HG02763 (cell line): ENCODE results near the gene NAA60.

Experiments
- ATAC-seq: cut with Tn5 transposase; IDR thresholded peaks from one replicate; pipeline ENCODE4 v1.9.1; 2021; ENCODE audit warnings: mild to moderate bottlenecking, moderate library complexity; ENCODE audit not compliant: unreplicated experiment

Gene NAA60

DNA sequence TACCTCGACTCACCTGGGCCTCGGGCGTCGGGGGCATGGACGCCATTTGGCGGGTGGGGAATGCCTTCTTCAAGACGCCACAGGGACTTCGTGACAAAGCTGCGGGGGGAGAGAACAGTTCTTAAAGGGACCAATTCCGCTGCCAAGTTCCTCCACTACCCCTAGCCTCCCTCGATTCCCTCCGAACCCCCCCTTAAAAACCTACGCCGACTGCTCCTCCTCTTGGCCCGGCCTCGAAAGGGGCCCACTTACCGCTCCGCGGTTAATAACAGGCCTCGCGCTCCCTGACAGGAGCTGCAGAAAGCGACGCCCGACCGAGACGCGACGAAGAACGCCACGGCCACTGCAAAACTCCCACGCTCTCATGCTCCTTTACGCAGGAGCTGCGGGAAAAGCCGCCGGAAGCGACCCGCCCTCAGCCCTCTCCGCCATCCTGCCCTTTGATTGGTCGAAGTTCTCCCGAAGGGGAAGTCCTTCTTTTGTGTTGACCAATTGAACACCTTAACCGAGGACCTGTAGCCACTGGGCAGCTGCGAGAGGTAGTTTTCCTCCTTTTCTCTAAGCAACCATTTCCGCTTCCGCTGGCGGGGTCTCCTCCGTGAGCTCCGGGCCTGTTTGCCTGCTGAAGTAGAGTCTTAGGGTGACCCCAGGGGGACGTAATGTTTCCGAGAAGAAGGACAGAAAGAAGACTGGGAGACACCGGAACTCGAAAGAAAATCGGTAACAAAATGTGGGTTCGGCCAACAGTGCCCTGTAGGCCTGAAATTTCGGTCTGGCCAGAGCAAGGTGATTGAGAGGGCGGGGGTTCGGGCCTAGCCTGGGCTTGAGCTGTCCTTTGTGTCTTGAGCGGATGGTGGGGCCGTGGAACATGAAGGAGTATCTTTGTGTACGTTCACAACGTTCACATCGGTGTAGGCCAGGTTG is at the start of gene NAA60, which contains the start of gene ZNF597:
TSS of gene NAA60 (plus strand) at position 573 of the 924 bp plus-strand sequence. CDS start 32,548 bp downstream, outside the sequence.
TSS of gene ZNF597 (minus strand) at position 397 of the 924 bp plus-strand sequence. CDS start at position 46, 351 bp downstream.
- ATAC-seq = peak; percentile 81

DNA sequence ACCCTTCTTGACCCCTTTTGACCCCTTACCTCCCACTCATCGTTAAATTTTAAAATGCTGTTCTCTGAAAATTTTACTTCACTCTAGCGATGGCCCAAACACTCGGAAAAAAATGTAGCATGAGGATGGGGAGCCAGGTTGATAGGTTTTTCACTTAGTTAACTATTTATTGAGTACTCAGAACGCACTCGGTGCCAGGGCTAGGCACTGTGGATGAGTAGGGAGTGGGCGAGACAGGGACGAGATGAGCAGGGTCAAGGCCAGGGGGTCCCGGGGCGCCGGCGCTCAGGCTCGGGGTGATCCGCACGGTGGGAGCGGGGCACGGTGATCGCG is 43.1 kb upstream of the NAA60 start:
- no peak for ATAC-seq

DNA sequence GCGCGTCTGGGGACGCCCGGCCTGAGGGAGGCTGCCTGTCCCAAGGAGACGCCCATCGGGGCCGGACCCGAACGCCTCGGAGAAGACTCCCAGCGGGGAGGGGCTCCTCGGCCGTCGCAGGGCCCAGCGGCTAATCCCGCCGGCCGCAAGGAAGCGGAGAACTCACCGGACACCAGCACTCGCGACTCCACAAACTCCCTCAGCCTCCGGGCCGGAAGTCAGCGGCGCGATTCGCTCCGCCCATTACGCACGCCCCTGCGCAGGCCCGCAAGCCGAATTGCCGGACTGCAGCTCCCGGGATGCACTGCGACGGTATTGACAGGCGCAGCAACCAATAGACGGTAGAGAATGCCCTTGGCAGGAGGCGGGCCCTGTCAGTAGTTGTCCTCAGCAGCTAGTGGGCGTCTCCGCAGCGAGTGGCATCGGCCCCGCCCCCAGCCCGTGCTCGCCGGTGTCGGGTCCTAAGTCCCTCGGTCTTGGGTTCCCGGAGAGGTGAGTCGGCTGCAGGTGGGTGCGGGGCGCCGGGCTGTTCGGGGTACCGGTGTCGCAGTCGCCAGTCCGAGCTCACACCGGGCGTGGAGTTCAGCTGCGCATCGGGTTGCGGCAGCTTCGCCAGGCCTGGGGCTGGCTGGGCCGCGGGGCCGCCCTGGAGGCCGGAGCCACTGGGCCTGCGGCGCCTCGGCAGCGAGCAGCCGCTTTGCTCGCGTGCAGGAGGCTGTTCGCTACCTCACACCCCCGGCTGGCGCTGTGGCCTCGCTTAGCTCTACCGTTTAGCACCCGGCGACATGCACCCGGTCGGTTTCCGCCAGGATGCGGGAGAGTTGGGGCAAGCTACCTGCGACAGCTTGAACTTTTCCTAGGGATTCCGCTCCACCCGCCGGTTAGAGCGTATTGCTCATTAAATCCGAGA is 42.4 kb upstream of the NAA60 start, which contains the start of the genes ZNF174 and ZSCAN32:
TSS of gene ZNF174 (plus strand) at position 437 of the 910 bp plus-strand sequence. CDS start 790 bp downstream, outside the sequence.
TSS of gene ZSCAN32 (minus strand) at position 226 of the 910 bp plus-strand sequence. CDS start 3,447 bp downstream, outside the sequence.
- ATAC-seq = peak; percentile 98

GRCh38 chr16:3401719-3402397 is 41.6 kb upstream of the NAA60 start:
- no peak for ATAC-seq

GRCh38 chr16:3408561-3409197 is 34.8 kb upstream of the NAA60 start:
- ATAC-seq = no peak

DNA sequence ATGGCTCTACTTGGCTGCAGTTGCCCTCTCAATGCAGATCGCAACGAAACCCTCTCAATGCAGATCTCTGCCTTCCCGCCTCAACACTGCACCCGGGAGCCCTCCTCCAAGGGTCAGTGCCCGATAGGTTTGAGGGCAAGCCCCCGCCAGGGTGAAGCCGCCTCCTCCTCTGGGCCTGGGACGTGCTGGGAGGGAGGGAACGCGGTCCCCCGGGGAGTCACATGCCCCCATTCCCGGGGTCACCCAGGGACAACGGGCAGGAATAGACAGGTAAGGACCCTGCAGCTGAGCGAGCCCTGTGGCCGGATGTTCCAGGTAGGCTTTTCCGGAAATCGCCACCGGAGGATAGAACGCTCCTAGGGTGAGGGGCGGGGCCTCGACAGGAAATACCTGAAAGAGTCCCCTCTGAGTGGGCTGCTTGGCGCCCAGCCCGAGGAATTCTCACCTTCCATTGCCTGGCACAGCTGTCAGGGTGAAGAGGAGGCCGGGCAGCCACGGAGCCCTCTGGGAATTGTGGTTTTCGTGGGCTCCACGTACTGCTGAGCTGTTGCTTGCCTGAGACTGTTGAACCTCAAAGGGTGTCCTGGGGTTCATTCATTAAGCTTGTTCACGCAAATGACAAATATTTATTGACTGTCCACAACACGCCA is 29.6 kb upstream of the NAA60 start:
- ATAC-seq = no peak

GRCh38 chr16:3431779-3432219 is 11.7 kb upstream of the NAA60 start:
- no peak for ATAC-seq

DNA sequence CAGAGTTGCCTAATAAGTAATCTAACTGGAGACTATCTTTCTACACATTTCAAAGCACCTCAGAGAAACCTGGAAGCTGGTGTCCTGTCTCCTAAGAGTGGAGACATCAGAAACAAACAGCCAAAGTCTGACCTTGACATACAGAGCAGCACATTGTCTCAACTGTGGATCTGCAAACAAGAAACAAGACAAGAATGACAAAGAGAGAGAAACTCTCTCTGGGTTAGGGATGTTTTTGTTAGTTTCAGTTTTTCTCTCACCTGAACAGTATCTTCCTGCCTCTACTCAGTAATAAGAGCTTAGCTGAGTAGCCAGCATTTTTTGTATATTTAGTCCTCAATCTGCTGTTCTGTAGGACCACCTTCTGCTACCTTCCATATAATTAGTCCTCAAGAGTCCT is 9.1 kb upstream of the NAA60 start:
- no peak for ATAC-seq

DNA sequence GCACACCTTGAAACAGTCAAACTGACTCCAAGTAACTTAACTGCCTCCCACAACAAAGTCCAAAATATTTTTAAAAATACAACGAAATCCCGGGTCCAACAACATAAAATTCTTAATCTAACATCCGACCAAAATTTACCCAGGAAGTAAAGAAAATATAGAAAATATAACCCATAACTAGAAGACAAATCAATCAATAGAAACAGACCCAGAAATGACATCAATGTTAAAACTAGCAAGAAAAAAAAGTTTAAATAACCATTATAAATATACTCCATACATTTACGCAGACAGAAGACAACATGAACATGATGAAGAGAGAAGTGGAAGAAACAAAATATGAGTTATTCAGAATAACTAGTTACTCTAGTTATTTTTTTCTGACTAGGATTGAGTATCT is 3.8 kb upstream of the NAA60 start:
- no peak for ATAC-seq

DNA sequence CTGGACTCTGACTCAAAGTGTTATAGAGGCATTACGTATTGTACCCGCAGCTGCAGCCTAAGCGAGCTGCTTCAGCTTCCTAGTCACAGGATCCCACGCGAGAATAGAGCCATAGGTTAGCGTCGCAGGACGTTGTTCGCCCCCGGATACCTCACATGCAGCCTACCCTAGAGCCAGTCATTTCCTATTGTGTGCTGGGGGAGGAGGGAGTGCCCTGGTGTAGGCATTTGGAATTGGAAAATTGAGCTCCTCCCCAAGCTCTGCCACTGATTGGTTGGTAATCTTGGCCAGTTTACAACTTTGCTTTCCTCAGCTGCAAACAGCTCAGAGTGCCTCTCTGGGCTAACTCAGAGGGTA is 530 bp downstream of the NAA60 start:
- ATAC-seq = no peak

GRCh38 chr16:3454093-3454492 is 10.6 kb downstream of the NAA60 start:
- ATAC-seq = no peak

- no peak for ATAC-seq
Measured at GRCh38 chr16:3454631-3455147, 11.2 kb downstream of the NAA60 start.

GRCh38 chr16:3457434-3458252 is 14.2 kb downstream of the NAA60 start:
- peak; percentile 75 for ATAC-seq

DNA sequence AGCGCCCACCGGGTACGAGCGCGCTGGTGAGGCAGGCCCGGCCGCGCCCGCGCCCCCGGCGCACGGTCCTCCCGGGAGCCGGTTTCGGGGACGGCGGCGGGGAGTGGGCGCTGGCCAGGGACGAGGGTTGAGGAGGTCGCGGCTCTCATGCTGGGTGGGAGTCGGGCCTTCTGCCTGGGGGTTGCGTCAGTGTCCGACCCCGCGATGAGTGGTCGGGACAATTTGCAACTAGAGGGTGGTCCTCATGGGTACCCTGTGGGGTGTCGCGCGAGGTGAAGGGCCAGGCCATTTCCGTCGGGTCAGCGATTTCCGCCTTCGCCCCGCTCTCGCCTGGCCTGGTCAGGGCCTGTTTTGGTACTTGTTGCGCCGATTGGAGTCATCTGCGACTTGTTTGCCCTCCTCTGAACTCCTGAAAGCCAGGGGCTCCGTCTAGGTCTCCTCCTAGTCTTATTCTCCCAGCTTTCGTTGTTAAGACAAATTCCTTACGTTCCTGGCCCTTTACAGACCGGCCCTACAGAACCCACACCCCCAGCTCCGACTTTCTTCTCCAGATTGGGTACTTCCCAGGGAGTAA is 14.9 kb downstream of the NAA60 start:
- ATAC-seq = peak; percentile 14

GRCh38 chr16:3458852-3459361 is 15.4 kb downstream of the NAA60 start:
- ATAC-seq = no peak

DNA sequence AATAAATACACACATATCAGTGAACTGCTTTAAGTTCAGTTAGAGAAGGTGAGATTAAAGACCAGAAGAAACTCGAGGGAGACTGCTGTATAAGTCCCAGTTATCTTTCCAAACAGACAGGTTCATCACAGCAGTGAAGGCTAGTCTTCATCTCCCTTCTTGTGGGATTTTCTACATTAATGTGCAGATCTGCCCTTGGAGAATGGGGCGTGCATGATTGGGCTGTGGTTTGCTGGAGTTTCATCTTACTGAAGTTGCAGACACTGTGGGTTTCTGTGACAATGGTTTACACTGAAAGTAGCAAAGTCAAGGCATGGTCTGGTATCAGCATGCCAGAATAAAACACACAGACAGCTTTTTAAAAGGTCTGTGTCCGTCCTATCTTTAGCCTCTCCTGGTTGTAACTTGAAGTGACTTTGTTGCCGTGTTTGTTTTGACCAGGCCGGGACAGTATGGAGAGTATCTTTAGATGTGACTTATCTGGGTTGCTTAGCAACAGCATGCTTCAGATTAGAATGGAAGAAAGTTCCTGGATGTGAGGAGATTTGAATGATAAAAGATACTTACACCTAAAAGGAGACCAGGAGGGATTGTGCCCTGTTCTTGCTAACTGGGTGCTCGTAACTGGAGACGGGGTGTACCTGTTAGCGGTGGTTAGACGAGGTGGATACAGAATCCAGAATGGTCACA is 16.1 kb downstream of the NAA60 start:
- no peak for ATAC-seq

GRCh38 chr16:3460121-3460520 is 16.6 kb downstream of the NAA60 start:
- no peak for ATAC-seq
